Measurements from ENCODE around the gene CD37.

Gene CD37

GRCh38 chr19:49389406-49389805, 54.2 kb downstream of the CD37 start:
- H3K27ac ChIP-seq (ENCODE audit: low read depth, low read length), result no peak overlapping the region
- H3K79me2 ChIP-seq (ENCODE audit: control insufficient read depth, low read length), result no peaks in the 10 kb centered on the region
- H3F3A ChIP-seq (ENCODE audit: control insufficient read depth, insufficient read depth), result peaks cover 9% of the 10 kb centered on the region
- no peak overlapping the region for H3K4me2 ChIP-seq (ENCODE audit: low read length)
- H3K36me3 ChIP-seq (ENCODE audit: control insufficient read depth, low read length), result no peaks in the 10 kb centered on the region
- peaks cover 59% of the 10 kb centered on the region for H3K4me1 ChIP-seq (ENCODE audit: control insufficient read depth, low read length)
- no peak overlapping the region for H3K4me3 ChIP-seq (ENCODE audit: low read length)
- TF ChIP-seq EZH2phosphoT487 (IDR thresholded peaks at IDR 0.05; ENCODE audit: borderline replicate concordance, low read length), result no peak
- TF ChIP-seq CTCF (IDR thresholded peaks at IDR 0.05; ENCODE audit: low read depth, low read length, poor library complexity, severe bottlenecking), result no peak
- H3K27me3 ChIP-seq (ENCODE audit: control insufficient read depth, low read length), result no peaks in the 10 kb centered on the region
- H3K9me3 ChIP-seq (ENCODE audit: control insufficient read depth, insufficient read depth, low read length), result no peaks in the 10 kb centered on the region
- H3K9me2 ChIP-seq (replicated peaks; ENCODE audit: control insufficient read depth, low read length), result no peaks in the 10 kb centered on the region
- H4K20me1 ChIP-seq (ENCODE audit: control insufficient read depth, insufficient read depth, low read depth, low read length), result no peaks in the 10 kb centered on the region
